Fibroblast of the aortic adventitia (primary cell): ENCODE data around the gene C2CD2. TPM values are rescaled to one million over a fixed set of nuclear protein-coding genes. Genes with fewer than 3 reads are reported as not detected.

Experiments
- DNase-seq: peaks from one replicate; pipeline ENCODE4 v3.0.0-alpha.2; 2010; ENCODE audit warnings: low read depth
- H3K4me3 ChIP-seq: 2 replicates; pipeline ENCODE4 v1.5.1; 2011; ENCODE audit warnings: low read depth, mild to moderate bottlenecking, control low read depth, low read length, moderate library complexity
- CTCF ChIP-seq: IDR thresholded peaks from 2 replicates; pipeline ENCODE4 v1.5.1; 2011; ENCODE audit warnings: mild to moderate bottlenecking, low read length, control low read depth, inconsistent platforms; ENCODE audit not compliant: insufficient read depth
- total RNA-seq: library from RNA; depleted of rRNA; stranded (reverse); fragments of >200 nt; gene quantifications from 2 replicates; pipeline ENCODE4 v1.2.3, GENCODE V29; 2012; ENCODE audit warnings: low replicate concordance

The C2CD2 gene
- total RNA-seq, 1 donor = 20.2 TPM

- DNase-seq = no peak
- H3K4me3 ChIP-seq = no peak overlapping the region
- TF ChIP-seq CTCF = no peak
Measured at GRCh38 chr21:41865002-41865777, 88.6 kb downstream of the C2CD2 start.

- DNase-seq = no peak
- H3K4me3 ChIP-seq = no peak overlapping the region
- TF ChIP-seq CTCF = no peak
Measured at GRCh38 chr21:41864311-41865001, 89.4 kb downstream of the C2CD2 start.

GRCh38 chr21:41863439-41863740, 90.4 kb downstream of the C2CD2 start:
- no peak for TF ChIP-seq CTCF
- no peak for DNase-seq
- no peak overlapping the region for H3K4me3 ChIP-seq

GRCh38 chr21:41861987-41862386, 91.8 kb downstream of the C2CD2 start:
- no peak overlapping the region for H3K4me3 ChIP-seq
- no peak for TF ChIP-seq CTCF
- no peak for DNase-seq

- no peak overlapping the region for H3K4me3 ChIP-seq
- TF ChIP-seq CTCF = no peak
- DNase-seq = no peak
Measured at GRCh38 chr21:41861255-41861654, 92.6 kb downstream of the C2CD2 start.

- H3K4me3 ChIP-seq = no peak overlapping the region
- DNase-seq = no peak
- no peak for TF ChIP-seq CTCF
Measured at GRCh38 chr21:41859297-41859980, 94.4 kb downstream of the C2CD2 start.
